NOMO-1 (cell line): Measurements from ENCODE around the gene SAP30.
A peak's percentile ranks its signal among the peaks of the same experiment; 100 is the strongest.

Experiments
- DNase-seq, 2 experiments: peaks; one replicate each; lab custom pipeline; 2025; ENCODE audit not compliant: unreplicated experiment in 2 of 2; lab: John Stamatoyannopoulos, UW

Gene SAP30, protein sequence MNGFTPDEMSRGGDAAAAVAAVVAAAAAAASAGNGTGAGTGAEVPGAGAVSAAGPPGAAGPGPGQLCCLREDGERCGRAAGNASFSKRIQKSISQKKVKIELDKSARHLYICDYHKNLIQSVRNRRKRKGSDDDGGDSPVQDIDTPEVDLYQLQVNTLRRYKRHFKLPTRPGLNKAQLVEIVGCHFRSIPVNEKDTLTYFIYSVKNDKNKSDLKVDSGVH

DNA sequence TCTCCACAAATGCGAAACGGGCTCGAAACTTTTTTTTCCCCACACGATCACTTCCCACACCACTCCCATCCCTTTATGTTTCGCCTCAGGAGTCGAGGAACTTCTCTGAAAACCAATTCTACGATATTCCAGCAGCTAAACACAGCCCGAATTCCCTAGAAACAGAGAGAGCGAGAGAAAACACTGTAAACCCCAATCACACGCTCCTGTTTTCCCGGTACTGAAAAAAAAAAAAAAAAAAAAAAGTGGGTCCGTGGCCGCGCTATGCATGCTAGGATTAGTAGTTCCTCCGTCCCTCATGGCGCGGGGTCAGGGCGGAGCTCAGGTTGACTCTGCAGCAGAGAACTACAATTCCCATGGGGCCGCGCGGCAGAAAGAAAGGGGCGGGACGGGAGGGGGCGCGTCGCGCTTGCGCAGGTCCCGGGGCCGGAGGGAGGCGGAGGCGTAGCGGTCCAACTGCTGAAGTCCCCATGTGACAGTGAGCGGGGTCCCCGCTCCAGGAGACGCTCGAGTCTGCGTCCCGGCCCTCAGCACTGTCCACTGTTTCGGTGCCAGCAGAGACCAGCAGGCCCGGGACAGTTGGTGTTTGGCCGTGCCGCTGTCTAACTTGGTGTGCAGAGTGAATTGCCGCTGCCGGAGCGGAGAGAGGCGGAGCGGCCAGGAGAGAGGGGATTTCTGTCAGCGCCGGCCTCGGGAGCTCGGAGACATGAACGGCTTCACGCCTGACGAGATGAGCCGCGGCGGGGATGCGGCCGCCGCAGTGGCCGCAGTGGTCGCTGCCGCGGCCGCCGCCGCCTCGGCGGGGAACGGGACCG, at the start of gene SAP30:
Gene SAP30 (plus strand): TSS at position 478 of the 815 bp plus-strand sequence. CDS start 229 bp downstream, at position 707.
- DNase-seq: peak; percentile 95 to 97

DNA sequence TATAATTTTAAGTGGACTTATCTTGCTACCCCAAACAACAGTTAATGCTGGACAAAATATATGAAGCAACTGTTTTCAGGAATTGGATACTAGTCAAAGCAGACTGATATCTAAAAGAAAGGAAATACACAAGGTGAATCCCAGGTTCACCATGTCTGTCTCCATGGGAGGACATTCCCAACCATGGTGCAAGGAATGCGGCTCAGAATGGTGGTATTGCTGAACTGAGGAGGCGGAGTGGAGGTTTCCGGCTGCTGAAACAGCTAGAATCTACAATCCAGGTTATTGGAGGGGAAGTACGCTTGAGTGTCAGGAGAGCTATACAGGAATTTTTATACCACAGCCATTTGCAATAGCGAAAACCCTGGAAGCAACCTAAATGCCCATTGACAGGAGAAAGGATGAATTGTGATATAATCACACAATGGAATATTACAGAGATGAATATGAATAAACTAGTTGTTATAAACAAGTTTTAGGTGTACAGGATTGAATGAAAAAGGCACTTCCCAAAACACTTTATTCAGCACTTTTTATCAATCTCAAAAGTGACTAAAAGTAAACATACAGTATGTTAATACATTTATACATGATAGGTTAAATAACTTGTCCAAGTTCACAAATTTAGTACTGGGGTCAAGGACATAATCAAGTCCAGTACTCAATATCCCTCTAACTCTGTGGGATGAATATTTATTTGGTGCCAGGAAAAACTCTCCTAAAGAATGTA, 45.6 kb upstream of the SAP30 start:
- DNase-seq: no peak

DNA sequence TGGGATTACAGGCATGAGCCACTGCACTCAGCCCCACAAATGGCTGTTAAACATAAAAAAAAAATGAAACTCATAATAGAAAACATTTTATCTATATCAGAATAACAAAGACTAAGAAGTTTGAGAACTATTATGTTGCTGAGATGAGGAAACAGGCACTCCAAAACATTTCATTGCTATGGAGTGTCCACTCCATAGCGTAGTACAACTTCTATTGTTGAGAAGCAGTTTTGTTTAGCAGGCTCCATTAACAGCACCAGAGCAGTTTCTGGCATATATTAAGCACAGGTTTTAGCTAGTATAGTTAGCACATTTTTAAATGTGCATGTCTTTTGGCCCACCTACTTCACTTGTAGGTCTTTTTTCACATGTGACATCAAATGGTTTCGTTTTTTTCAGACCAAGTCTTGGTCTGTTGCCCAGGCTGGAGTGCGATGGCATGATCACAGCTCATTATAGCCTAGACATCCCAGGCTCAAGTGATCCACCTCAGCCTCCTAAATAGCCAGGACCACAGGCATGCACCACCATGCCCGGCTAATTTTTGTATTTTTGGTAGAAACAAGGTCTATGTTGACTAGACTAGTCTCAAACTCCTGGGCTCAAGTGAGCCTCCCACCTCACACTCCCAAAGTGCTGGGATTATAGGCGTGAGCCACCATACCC, 42.4 kb upstream of the SAP30 start:
- DNase-seq: no peak

DNA sequence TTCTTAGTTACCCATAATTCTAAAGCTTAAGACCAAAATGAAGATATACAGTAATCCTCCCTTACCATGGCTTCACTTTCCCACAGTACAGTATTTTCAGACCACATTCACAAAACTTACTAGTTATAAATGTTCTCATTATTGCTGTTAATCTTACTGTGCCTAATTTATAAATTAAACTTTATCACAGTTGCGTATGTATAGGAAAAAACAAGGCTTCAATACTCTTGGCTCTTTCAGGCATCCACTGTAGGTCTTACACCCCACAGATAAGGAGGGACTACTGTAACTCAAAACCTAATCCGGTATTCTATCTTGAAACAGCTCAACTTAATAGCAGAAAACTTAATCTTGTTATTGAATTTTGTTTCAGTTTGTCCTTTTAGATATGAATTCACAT, 40.2 kb upstream of the SAP30 start:
- DNase-seq: no peak

DNA sequence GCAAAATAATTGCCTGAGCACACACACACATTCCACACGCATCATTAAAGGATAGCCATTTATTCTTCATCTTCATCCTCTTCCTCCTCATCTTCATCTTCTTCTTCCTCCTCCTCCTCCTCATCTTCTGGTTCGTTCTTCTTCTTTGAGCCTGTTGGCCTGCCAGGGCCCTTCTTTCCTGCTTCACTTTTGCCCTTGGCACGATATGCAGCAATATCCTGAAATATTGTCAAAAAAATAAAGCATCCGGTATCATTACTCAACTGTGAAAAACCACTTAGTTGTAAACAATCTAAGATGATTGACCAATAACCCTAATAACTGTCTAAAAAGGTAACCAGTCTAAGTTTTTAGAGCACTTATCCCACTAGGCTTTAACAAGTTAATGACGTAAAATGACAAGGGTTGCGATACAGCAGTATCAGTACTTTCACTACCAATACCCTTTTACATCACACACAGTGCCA, 38.7 kb upstream of the SAP30 start:
- peak; percentile 39 to 53 for DNase-seq

DNA sequence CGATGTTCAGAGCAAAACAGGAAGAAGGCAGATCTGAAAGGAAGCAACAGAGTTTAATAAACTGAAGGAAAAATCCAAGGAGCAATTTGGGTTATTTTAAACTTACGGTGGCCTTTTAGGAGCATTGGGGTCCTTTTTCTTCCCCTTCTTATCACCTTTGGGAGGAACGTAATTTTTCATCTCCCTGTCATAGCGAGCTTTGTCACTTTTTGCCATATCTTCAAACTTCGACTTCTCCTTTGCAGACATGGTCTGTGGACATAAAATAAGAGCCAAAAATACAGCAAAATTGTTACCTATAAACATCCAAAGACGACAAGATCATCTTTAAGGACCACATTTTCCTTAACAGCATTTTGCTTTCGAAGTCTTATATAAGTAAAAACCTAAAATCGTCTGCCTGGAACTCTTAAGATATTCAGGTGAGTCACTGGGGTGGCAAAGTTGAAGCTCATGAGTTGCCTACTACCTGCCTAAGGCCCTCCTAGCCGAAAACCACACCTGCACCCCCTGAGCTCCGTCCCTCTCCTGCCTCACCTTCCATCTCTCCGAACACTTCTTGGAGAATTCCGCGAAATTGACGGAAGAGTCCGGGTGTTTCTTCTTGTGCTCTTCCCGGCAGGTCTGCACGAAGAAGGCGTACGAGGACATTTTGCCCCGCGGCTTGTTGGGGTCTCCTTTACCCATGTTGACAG, 37.6 kb upstream of the SAP30 start:
- DNase-seq: peak in 1 of 2 experiments; percentile 26

DNA sequence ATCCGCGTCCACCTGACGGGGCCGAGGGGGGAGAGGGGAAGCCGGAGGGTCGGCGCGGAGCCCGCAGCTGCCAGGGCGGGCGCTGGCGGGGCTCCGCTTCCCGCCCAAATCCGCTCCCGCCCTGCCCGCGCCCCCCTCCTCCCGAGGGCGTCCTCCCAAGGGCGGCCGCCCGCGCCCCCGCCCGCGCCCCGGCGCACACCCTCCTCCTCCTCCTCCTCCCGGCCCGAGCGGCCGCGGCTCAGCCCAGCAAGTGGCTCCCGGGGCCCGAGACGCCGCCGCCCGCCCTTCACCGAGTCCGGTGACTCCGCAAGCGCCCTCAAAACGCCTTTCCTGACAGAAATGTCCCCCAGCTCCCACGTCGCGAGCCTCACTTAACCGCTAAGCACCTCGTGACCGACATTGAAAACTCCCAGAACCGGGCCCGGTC, 37.1 kb upstream of the SAP30 start:
- peak in 1 of 2 experiments; percentile 28 for DNase-seq

DNA sequence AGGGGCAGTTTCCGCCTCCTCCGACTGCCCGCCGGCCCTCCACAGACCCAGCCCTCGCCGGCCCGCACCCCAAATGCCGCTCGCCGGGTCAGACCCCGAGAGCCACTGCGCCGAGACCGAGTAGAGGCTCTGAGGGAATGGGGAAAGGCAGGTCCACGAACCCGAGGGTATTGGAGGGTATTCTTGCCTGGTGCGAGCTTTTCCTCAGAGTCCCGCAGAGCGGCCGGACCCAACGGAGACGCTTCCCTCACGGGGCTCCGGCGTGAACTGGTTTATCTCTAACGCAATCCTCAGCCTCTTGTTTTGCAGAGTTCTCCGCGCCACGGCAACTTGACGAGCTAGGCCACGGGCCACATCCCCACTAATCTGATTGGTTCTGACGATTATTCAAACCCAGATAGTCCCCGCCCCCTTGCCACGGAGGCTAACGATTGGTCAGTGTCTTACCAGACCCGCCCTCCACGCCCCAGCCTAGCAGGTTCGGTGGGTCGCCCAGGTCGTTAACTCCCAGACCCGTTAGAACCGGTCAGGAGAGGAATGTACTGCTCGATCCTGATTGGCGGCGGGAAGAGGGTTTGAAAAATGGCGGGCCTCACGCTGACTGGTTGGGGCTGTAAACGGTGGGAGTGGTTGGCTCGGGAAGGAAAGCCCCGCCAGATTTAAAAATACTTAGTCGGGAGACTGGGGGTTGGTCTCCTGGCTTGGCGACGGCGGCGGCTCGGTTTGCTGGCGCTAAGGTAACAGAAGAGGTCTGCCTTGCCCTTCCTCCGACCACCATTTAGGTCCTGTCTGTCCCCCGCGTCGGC, 36.5 kb upstream of the SAP30 start, which contains the start of gene HMGB2:
Gene HMGB2 (minus strand): TSS at position 274 of the 806 bp plus-strand sequence. CDS start 709 bp downstream, outside the sequence.
- peak; percentile 99 to 100 for DNase-seq

DNA sequence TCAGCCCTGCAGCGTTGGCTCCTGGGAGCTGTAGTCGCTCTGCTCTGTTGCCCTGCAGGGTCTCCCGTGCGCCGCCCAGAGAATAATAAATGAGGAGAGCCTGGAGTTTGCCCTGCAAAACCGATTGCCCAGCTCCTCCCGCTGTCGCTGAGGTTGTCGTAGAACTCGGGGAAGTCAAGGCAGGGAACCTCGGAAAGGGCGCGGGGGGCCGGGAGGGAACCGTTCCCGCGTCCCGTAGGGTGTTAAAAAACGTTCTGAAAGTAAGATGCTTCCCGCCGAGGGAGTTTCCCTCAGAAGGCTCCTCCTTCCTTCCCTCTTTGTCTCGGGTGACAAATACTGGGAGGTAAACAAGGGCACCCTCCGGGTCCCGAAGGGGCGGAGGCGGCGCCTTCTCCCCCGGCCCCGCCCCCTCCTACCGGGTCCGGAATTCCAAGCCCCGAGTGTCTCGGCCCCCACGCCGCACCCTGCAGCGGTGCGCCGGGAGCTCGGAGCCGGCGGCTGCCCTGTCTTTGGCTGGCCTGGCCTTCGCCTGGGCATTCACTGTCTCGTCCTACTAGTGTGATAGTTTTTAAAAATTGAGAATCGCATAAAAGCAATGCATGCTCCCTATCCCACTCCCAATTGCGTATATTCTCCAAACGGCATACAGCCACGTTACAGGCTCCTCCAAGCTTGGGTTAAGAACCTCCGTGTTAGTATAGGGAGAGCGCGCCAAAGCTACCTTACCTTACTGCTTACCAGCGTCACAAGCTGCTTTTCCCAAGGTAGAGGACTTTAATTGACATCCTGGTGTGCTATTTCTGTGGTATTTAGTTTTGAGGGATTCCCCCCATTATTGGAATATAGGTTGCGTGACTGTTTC, 35.6 kb upstream of the SAP30 start:
- DNase-seq: peak; percentile 60 to 69

DNA sequence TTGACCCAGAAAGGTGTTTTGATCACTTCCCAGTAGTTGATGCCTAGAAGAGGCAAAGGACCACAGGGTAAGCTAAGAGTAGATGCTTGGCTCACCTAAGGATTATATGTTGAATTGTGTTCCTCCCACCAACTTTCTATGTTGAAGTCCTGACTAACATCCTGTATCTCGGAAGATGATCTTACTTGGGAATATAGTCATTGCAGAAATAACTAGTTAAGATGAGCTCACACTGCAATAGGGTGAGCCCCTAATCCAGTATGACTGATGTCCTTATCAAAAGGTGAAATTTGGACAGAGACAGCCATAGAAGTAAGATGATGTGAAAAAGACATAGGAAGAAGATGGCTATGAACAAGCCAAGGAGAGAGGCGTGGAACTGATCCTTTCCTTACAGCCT, 33.3 kb upstream of the SAP30 start:
- DNase-seq: no peak

DNA sequence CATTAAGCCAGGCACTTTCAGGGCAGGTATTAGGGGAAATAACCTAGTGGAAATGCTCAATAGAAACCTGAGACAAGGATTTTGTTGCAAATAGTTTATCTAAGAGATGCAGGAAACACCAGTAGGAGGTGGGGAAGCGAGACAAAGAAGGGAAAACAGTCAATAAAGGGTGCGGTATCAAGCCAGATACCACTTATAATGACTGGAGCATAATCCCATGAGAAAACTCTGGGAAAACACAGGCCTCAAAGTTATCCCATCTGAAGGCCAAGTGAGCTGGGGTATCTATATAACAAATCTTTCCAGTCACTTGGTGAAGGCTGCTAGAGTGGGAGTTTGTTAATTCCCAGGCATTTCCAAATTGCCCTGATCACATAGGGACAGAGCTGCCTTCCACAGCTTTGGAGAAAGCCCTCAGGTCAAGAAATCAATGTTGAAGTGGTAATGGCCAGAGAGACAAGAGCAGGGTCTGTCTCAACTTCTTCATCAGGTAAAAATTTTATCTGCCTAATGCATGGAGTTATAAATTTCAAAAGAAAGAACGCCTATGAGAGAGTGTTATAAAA, 26.8 kb upstream of the SAP30 start:
- no peak for DNase-seq

DNA sequence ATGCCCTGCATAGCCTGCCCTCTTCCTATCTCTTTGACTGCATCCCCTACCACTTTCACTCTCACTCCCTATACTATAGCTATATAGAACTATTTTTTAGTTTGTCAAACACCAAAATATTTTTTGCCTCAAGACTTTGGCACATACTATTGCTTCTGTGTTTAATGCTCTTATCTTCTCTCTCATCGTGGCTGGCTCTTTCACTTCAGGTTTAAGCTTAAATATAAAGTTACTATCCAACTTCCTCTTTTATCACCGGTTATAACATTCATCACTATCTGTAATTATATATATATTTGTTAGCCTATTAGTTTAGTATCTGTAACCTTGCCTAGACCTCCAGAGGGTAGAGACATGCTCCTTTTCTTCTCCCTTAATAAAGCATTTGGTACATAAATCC, 25.1 kb upstream of the SAP30 start:
- DNase-seq: peak in 1 of 2 experiments; percentile 18

DNA sequence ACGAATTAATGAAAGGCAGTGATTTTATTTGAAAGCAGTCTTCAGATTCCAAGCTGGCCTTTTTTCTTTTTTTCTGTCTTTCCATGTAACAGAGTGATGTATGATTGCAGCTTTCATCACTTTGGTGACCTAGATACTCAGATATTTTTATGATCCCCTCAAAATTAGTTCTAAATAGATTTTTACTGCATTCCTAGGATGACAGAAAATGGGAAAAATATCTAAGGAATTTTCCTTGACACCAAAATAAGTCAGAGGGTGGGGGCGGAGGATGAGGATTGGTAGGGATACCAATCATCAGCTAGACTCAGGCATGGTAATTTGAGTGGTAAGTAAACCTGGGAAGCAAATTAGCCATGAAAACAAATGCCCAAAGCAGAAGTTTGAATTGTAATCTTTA, 24.7 kb upstream of the SAP30 start:
- DNase-seq: no peak

DNA sequence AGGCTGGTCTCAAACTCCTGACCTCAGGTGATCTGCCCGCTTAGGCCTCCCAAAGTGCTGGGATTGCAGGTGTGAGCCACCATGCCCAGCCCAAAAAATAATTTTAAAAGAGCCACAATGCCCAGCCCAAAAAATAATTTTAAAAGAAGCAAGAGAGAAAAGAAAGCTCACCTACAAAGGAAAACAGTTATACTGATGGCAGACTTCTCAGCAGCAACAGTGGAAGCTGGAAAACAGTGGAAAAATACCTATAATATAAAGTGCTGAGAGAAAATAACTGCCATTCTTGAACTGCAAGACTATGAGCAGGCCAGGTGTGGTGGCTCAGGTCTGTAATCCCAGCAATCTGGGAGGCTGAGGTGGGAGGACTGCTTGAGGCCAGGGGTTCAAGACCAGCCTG, 23.3 kb upstream of the SAP30 start:
- no peak for DNase-seq

DNA sequence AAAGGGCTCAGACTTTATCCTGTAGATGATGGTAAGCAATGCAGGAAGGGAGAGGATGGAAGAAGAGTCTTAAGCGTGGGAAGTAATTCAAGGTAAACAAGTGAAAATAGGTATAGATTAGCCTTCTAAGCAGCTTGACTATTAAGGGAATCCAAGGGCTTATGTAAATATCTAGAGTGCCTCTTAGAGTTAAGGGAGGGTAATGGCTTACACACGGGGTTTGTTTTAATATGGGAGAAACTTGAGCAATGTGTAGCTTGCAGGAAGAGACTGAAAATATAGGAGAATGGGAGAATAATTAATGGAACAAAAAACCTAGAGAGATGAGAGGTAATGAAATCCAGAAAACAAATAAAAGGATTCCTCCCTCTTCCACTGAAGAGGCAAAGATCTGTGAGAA, 12.8 kb upstream of the SAP30 start:
- DNase-seq: no peak

DNA sequence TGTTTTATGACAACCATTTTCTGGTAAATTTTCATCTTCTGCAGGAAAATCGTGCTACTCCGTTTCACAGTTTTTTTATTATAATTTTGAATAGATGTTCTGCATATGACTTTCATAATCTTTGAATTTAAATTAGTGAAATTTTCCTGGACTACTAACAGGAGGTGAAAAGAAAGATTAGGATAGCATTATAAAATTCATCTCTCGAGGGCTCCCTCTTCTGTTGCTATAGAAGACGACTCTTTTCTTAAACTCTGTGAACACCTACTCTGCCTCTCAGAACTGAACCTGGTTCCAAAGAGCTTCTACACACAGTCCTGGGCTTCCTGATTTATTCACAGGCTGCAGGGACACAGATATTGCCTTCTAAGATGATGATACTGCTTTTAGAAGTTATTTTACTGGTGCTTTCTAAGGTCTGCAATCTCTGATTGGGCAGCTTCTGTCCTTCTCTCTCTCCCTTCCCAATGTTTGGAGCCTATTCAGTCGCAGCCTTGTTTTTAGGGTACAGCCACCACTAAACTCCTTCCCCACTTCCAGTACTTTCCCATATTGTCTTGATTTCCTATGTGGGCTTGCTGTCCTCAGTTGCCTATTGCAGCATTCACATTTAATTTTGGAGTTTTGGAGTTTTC, 10.1 kb upstream of the SAP30 start:
- peak in 1 of 2 experiments; percentile 8 for DNase-seq

DNA sequence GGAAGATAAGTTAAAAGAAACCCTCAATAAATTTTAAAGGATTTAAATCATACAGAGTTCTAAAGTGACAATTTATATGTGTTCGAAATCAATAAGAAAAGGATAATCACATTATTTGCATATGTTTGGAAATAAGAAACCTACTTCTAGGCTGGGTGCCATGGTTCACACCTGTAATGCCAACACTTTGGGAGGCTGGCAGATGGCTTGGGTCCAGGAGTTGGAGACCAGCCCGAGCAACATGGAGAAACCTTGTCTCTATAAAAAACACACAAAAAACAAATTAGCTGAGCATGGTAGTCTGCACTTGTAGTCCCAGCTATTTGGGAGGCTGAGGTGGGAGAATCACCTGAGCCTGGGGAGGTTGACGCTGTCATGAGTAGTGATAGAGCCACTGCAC, 8.1 kb upstream of the SAP30 start:
- DNase-seq: no peak
